Thyroid gland (tissue), 4 donors: ENCODE measurements around the gene SLC9B2. TPM values are rescaled to one million over a fixed set of nuclear protein-coding genes. Genes with fewer than 3 reads are reported as not detected.

Source experiments
- DNase-seq, 2 donors: peaks; one replicate each; pipeline ENCODE4 v3.0.0-alpha.2; 2019
- H3K27ac ChIP-seq, 3 donors: fragments of 200-600 bp; sonication (generic); 1 replicate in 2 of 3; 2 replicates in 1 of 3; pipeline ENCODE4 v1.5.1; 2016 to 2019; ENCODE audit warnings: mild to moderate bottlenecking in 1 of 3, moderate library complexity in 1 of 3
- H3K27me3 ChIP-seq: fragments of 200-600 bp; sonication (generic); one replicate; pipeline ENCODE4 v1.5.1; 2019
- H3K36me3 ChIP-seq, 2 donors: fragments of 200-600 bp; sonication (generic); one replicate each; pipeline ENCODE4 v1.5.1; 2016 to 2019
- H3K4me1 ChIP-seq, 2 donors: fragments of 200-600 bp; sonication (generic); one replicate each; pipeline ENCODE4 v1.5.1; 2017 to 2019
- H3K4me3 ChIP-seq, 3 donors: fragments of 200-600 bp; sonication (generic); replicated peaks in 1 of 3; 1 replicate in 2 of 3; 2 replicates in 1 of 3; pipeline ENCODE4 v1.5.1; 2016; ENCODE audit warnings: mild to moderate bottlenecking in 1 of 3
- H3K9me3 ChIP-seq: fragments of 200-600 bp; sonication (generic); one replicate; pipeline ENCODE4 v1.5.1; 2017
- POLR2A ChIP-seq, 2 donors: fragments of 450-650 bp; IDR thresholded peaks; one replicate each; pipeline ENCODE4 v1.6.1; 2017; ENCODE audit warnings: antibody characterized with exemption in 2 of 2, mild to moderate bottlenecking in 2 of 2, moderate library complexity in 1 of 2
- whole genome bisulfite sequencing, 2 donors: methylation state at CpG; one replicate each; pipeline ENCODE4 v1.1.5; 2017; 5-methylcytosine and 5-hydroxymethylcytosine counted together
- intact Hi-C: fragments of 100-400 bp; cut with DNase I; formaldehyde crosslinking; loops from one replicate; pipeline ENCODE4 v1.15.1; 2023
- total RNA-seq, 4 donors: library from RNA; depleted of rRNA; stranded (reverse); fragments of >200 nt; gene quantifications; one replicate each; pipeline ENCODE4 v1.2.3, GENCODE V29; 2016
- TF ChIP-seq, protein P1 (sequence below), 6 experiments: fragments of 200-600 bp in 3 of 6; fragments of 450-650 bp in 3 of 6; sonication (generic) in 3 of 6; IDR thresholded peaks; one replicate each; pipeline ENCODE4 v1.5.1; 2016 to 2019; ENCODE audit warnings: antibody characterized with exemption in 6 of 6, mild to moderate bottlenecking in 2 of 6, inconsistent platforms in 1 of 6, moderate library complexity in 1 of 6

Gene SLC9B2
- total RNA-seq, 4 donors from 2014 or later = 3.9 to 9.5 (median 7.1) TPM

DNA sequence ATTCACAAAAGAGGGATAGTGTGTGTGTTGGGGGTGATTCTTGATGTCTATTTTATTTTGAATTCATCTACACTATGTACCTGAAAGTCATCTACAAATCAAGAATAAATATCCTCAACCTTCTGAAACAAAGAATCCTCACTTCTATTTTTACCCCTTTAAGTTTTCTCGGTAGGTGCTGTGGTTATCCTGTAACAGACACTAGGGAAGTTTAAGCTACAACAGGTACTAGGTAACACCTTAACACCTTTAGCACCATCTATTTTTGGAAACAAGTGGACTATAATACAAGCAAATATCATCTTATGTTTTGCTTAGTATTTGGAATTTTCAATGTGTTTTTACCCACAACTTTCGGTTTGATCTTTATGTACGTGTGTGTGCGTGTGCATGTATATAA is 35.0 kb upstream of the SLC9B2 start:
- no peaks in the 10 kb centered on the region for H3K36me3 ChIP-seq
- peaks cover 3% of the 10 kb centered on the region for H3K9me3 ChIP-seq
- H3K27ac ChIP-seq = no peak overlapping the region
- TF ChIP-seq, protein P1, sequence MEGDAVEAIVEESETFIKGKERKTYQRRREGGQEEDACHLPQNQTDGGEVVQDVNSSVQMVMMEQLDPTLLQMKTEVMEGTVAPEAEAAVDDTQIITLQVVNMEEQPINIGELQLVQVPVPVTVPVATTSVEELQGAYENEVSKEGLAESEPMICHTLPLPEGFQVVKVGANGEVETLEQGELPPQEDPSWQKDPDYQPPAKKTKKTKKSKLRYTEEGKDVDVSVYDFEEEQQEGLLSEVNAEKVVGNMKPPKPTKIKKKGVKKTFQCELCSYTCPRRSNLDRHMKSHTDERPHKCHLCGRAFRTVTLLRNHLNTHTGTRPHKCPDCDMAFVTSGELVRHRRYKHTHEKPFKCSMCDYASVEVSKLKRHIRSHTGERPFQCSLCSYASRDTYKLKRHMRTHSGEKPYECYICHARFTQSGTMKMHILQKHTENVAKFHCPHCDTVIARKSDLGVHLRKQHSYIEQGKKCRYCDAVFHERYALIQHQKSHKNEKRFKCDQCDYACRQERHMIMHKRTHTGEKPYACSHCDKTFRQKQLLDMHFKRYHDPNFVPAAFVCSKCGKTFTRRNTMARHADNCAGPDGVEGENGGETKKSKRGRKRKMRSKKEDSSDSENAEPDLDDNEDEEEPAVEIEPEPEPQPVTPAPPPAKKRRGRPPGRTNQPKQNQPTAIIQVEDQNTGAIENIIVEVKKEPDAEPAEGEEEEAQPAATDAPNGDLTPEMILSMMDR (IDR thresholded peaks at IDR 0.05) = no peak
- TF ChIP-seq POLR2A (IDR thresholded peaks at IDR 0.05) = no peak
- WGBS, 2 donors = 74 to 77% methylated on average over 4 of the region's 4 CpGs
- DNase-seq = no peak
- H3K4me1 ChIP-seq = no peaks in the 10 kb centered on the region
- H3K27me3 ChIP-seq = no peaks in the 10 kb centered on the region
- H3K4me3 ChIP-seq = no peak overlapping the region
- intact Hi-C loops = no loop called here

DNA sequence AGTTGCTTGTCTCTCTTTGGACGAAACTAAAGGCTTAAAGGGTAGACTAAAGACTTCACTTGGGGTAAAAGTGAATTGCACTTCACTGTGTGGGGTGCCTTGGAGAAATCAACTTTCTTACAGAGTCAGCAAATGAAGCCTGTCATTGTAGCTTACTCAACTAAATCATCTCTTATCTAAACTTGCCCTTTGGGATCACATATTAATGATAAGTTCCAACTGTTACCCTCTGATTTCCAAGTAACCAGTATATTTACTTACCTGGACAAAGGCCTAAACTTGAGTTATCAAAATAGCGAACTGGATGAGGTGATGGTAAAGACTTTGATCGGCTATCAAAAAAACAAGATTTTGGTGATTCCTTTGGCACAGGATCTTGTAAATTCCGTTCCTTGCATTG is 32.0 kb upstream of the SLC9B2 start:
- 92 to 97% methylated on average over 4 of the region's 4 CpGs for WGBS, 2 donors
- Histone ChIP-seq H3K4me3 (no peak overlapping the region), H3K4me1 (no peaks in the 10 kb centered on the region), H3K27me3 (no peaks in the 10 kb centered on the region), H3K36me3 (no peaks in the 10 kb centered on the region), H3K9me3 (no peaks in the 10 kb centered on the region), H3K27ac (no peak overlapping the region)
- DNase-seq = no peak
- TF ChIP-seq POLR2A (IDR thresholded peaks at IDR 0.05) = no peak
- TF ChIP-seq, protein P1 (IDR thresholded peaks at IDR 0.05) = no peak
- intact Hi-C loops = no loop called here

DNA sequence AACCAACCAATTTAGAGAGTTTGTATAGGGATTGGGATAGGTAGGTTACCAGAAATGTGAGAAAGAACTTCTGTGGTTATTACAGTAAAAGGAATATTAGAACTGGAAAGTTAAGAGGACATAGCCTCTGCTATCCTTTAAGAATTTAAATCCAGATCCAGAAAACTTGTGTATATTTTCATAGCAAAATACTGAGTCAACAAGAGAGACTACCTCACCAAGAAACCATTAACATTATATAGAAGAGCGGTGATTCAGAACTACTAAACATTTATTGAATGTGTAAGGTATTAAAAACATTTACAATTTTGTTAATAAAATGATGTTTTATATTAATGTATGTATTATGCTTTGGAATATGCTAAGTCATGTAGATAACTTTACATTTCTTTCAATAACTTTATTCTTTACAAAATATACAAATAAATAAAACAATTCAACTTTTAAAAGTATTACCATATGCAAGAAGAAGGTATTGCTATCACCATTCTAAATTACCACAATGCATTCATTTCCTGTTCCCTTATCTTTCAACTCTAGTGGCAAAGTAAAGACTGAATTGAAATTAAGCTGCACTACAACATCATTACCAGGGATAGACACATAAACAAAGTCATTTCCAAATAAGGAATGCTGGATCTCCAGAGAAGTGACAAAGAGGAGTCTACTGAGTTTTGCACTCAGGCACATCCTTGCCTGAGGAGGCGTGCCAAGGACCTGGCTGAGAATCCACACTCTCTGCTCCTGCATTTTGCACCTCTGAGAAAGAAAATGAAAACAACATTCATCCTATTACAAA is 29.2 kb upstream of the SLC9B2 start:
- no peaks in the 10 kb centered on the region for H3K27me3 ChIP-seq
- H3K36me3 ChIP-seq = no peaks in the 10 kb centered on the region
- no peak overlapping the region for H3K27ac ChIP-seq
- no peak for TF ChIP-seq POLR2A (IDR thresholded peaks at IDR 0.05)
- TF ChIP-seq, protein P1 (IDR thresholded peaks at IDR 0.05) = no peak
- H3K4me1 ChIP-seq = no peaks in the 10 kb centered on the region
- H3K4me3 ChIP-seq = no peak overlapping the region
- WGBS, 2 donors = 97% methylated on average over 2 of the region's 2 CpGs
- DNase-seq = no peak
- H3K9me3 ChIP-seq = no peaks in the 10 kb centered on the region
- intact Hi-C loops = no loop called here

DNA sequence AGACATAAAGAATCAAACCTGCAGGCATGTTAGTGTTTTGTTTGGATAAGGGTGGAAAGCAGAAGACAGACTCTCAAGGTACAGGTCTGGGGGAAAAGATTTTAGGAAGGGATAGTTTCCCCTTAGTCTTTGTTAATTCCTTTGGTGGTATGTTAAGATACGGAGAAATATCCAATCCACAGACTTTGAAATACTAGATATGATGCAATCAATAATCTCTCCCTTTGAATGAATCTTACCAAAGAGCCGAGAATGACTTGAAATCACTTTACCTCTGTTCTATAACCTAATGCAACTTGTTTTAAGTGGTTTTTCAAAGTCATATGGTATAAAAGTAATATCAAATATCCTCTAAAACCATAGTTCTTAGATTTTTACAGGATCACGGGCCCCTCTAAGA is 28.3 kb upstream of the SLC9B2 start:
- no peaks in the 10 kb centered on the region for H3K9me3 ChIP-seq
- intact Hi-C loops = no loop called here
- H3K4me1 ChIP-seq = no peaks in the 10 kb centered on the region
- no peak for TF ChIP-seq POLR2A (IDR thresholded peaks at IDR 0.05)
- TF ChIP-seq, protein P1 (IDR thresholded peaks at IDR 0.05) = no peak
- no peaks in the 10 kb centered on the region for H3K36me3 ChIP-seq
- H3K4me3 ChIP-seq = no peak overlapping the region
- H3K27ac ChIP-seq = no peak overlapping the region
- no peak for DNase-seq
- 93 to 96% methylated on average over 3 of the region's 3 CpGs for WGBS, 2 donors
- no peaks in the 10 kb centered on the region for H3K27me3 ChIP-seq

DNA sequence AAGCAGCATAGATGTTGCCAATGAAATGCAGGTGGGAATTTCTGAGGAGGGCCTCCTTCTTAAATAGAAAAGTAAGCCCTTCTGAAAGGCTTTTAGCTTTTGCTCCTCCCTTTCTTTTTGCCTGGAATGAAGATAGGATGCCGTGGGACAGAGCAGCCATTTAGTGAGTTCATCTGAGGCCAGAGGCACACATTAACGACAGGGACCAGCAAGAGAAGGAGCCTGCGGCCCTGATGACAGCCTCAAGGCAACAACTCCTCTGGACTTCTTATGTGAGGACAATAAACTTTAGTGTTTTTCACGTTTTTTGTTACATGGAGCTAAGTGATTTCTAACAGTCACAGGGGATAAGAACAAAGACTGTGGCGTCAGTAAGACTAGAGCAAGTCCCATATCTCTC is 24.1 kb upstream of the SLC9B2 start:
- 55 to 59% methylated on average over 5 of the region's 5 CpGs for WGBS, 2 donors

More for the DNA sequence above, 24.1 kb upstream of the SLC9B2 start:
- Histone ChIP-seq H3K4me3 (no peak overlapping the region), H3K27me3 (no peaks in the 10 kb centered on the region), H3K36me3 (no peaks in the 10 kb centered on the region), H3K27ac (no peak overlapping the region), H3K4me1 (peaks cover 9 to 17% of the 10 kb centered on the region in 2 donors), H3K9me3 (no peaks in the 10 kb centered on the region)
- TF ChIP-seq POLR2A (IDR thresholded peaks at IDR 0.05) = no peak
- TF ChIP-seq, protein P1 (IDR thresholded peaks at IDR 0.05) = no peak
- intact Hi-C loops = no loop called here
- DNase-seq = no peak
